ENCODE results near the gene YPEL4.
"Not testable (repeated sequence)": the region's sequence is repeated elsewhere in the genome, so short reads cannot be mapped to it uniquely, and the experiment has no call there.

GRCh38 chr11:57690474-57690873 lies 40.8 kb upstream of the YPEL4 start:
- TF ChIP-seq, protein P1, sequence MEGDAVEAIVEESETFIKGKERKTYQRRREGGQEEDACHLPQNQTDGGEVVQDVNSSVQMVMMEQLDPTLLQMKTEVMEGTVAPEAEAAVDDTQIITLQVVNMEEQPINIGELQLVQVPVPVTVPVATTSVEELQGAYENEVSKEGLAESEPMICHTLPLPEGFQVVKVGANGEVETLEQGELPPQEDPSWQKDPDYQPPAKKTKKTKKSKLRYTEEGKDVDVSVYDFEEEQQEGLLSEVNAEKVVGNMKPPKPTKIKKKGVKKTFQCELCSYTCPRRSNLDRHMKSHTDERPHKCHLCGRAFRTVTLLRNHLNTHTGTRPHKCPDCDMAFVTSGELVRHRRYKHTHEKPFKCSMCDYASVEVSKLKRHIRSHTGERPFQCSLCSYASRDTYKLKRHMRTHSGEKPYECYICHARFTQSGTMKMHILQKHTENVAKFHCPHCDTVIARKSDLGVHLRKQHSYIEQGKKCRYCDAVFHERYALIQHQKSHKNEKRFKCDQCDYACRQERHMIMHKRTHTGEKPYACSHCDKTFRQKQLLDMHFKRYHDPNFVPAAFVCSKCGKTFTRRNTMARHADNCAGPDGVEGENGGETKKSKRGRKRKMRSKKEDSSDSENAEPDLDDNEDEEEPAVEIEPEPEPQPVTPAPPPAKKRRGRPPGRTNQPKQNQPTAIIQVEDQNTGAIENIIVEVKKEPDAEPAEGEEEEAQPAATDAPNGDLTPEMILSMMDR (IDR thresholded peaks at IDR 0.05): not testable (repeated sequence)
- TF ChIP-seq POLR2A (IDR thresholded peaks at IDR 0.05): not testable (repeated sequence)
